HEK293 (cell line): ENCODE data around the gene LY6G5B.
A peak's percentile ranks its signal among the peaks of the same experiment; 100 is the strongest.

Experiments
- GFI1B ChIP-seq: fragments of 450-650 bp; formaldehyde crosslinking; IDR thresholded peaks from 2 replicates; pipeline ENCODE4 v1.5.1; 2016; ENCODE audit warnings: missing biosample characterization, missing genetic modification characterization
- HOXD13 ChIP-seq: sonication (generic); formaldehyde crosslinking; IDR thresholded peaks from 2 replicates; pipeline ENCODE4 v1.8.0; 2022; ENCODE audit warnings: missing genetic modification reagents, borderline replicate concordance
- IKZF3 ChIP-seq: fragments of 450-650 bp; IDR thresholded peaks from 2 replicates; pipeline ENCODE4 v1.5.0; 2018; ENCODE audit warnings: missing biosample characterization, mild to moderate bottlenecking, missing genetic modification characterization, moderate library complexity
- KLF10 ChIP-seq: fragments of 450-650 bp; IDR thresholded peaks from 2 replicates; pipeline ENCODE4 v1.5.1; 2018; ENCODE audit warnings: missing biosample characterization, mild to moderate bottlenecking, missing genetic modification characterization
- KLF7 ChIP-seq: fragments of 450-650 bp; formaldehyde crosslinking; IDR thresholded peaks from 2 replicates; pipeline ENCODE4 v1.5.1; 2016; ENCODE audit warnings: missing biosample characterization, missing genetic modification characterization, borderline replicate concordance
- KLF8 ChIP-seq: fragments of 450-650 bp; formaldehyde crosslinking; IDR thresholded peaks from 2 replicates; pipeline ENCODE4 v1.5.1; 2016; ENCODE audit warnings: missing biosample characterization, missing genetic modification characterization
- PATZ1 ChIP-seq: fragments of 450-650 bp; formaldehyde crosslinking; IDR thresholded peaks from 2 replicates; pipeline ENCODE4 v1.5.1; 2016; ENCODE audit warnings: missing biosample characterization, missing genetic modification characterization
- SALL2 ChIP-seq: fragments of 450-650 bp; formaldehyde crosslinking; IDR thresholded peaks from 2 replicates; pipeline ENCODE4 v1.5.0; 2017; ENCODE audit warnings: missing biosample characterization, mild to moderate bottlenecking, missing genetic modification characterization, borderline replicate concordance
- SP7 ChIP-seq: fragments of 450-650 bp; formaldehyde crosslinking; IDR thresholded peaks from 2 replicates; pipeline ENCODE4 v1.5.1; 2016; ENCODE audit warnings: missing biosample characterization, missing genetic modification characterization
- TCF7L2 ChIP-seq: IDR thresholded peaks from 2 replicates; pipeline ENCODE4 v1.6.1; 2011; ENCODE audit warnings: low read depth, mild to moderate bottlenecking, inconsistent platforms, low read length, moderate library complexity, borderline replicate concordance
- YY2 ChIP-seq: fragments of 450-650 bp; formaldehyde crosslinking; IDR thresholded peaks from 2 replicates; pipeline ENCODE4 v1.5.1; 2016; ENCODE audit warnings: missing biosample characterization, missing genetic modification characterization
- ZBTB11 ChIP-seq: fragments of 450-650 bp; formaldehyde crosslinking; conservative IDR thresholded peaks from 2 replicates; pipeline ENCODE4 v1.5.1; 2016; ENCODE audit warnings: low read depth, missing biosample characterization, missing genetic modification characterization
- ZBTB17 ChIP-seq: fragments of 450-650 bp; formaldehyde crosslinking; IDR thresholded peaks from 2 replicates; pipeline ENCODE4 v1.5.1; 2016; ENCODE audit warnings: missing biosample characterization, missing genetic modification characterization
- ZBTB6 ChIP-seq: fragments of 450-650 bp; formaldehyde crosslinking; IDR thresholded peaks from 2 replicates; pipeline ENCODE4 v1.5.1; 2017; ENCODE audit warnings: missing biosample characterization, missing genetic modification characterization
- ZEB2 ChIP-seq: fragments of 450-650 bp; formaldehyde crosslinking; IDR thresholded peaks from 2 replicates; pipeline ENCODE4 v1.5.1; 2016; ENCODE audit warnings: missing biosample characterization, missing genetic modification characterization
- ZNF146 ChIP-seq: fragments of 450-650 bp; formaldehyde crosslinking; IDR thresholded peaks from 2 replicates; pipeline ENCODE4 v1.5.1; 2016; ENCODE audit warnings: missing biosample characterization, missing genetic modification characterization
- ZNF214 ChIP-seq: fragments of 450-650 bp; formaldehyde crosslinking; IDR thresholded peaks from 2 replicates; pipeline ENCODE4 v1.5.1; 2017; ENCODE audit warnings: missing biosample characterization, mild to moderate bottlenecking, missing genetic modification characterization, borderline replicate concordance
- ZNF394 ChIP-seq: fragments of 450-650 bp; formaldehyde crosslinking; IDR thresholded peaks from 2 replicates; pipeline ENCODE4 v1.5.1; 2016; ENCODE audit warnings: missing biosample characterization, missing genetic modification characterization, mild to moderate bottlenecking, moderate library complexity, borderline replicate concordance
- ZNF398 ChIP-seq: fragments of 450-650 bp; formaldehyde crosslinking; IDR thresholded peaks from 2 replicates; pipeline ENCODE4 v1.5.1; 2017; ENCODE audit warnings: missing biosample characterization, missing genetic modification characterization
- ZNF501 ChIP-seq: fragments of 450-650 bp; formaldehyde crosslinking; IDR thresholded peaks from 2 replicates; pipeline ENCODE4 v1.5.1; 2016; ENCODE audit warnings: missing biosample characterization, missing genetic modification characterization
- ZNF529 ChIP-seq: fragments of 450-650 bp; formaldehyde crosslinking; IDR thresholded peaks from 2 replicates; pipeline ENCODE4 v1.5.1; 2017; ENCODE audit warnings: missing genetic modification characterization, missing biosample characterization; ENCODE audit not compliant: insufficient replicate concordance
- ZNF610 ChIP-seq: fragments of 450-650 bp; formaldehyde crosslinking; IDR thresholded peaks from 2 replicates; pipeline ENCODE4 v1.5.1; 2016; ENCODE audit warnings: missing biosample characterization, missing genetic modification characterization, borderline replicate concordance
- ZNF645 ChIP-seq: fragments of 450-650 bp; formaldehyde crosslinking; IDR thresholded peaks from 2 replicates; pipeline ENCODE4; 2016; ENCODE audit warnings: missing biosample characterization, missing genetic modification characterization
- ZNF677 ChIP-seq: fragments of 450-650 bp; IDR thresholded peaks from 2 replicates; pipeline ENCODE4 v1.5.0; 2018; ENCODE audit warnings: missing biosample characterization, mild to moderate bottlenecking, missing genetic modification characterization, moderate library complexity
- ZNF785 ChIP-seq: fragments of 450-650 bp; formaldehyde crosslinking; IDR thresholded peaks from 2 replicates; pipeline ENCODE4 v1.5.1; 2016; ENCODE audit warnings: missing biosample characterization, missing genetic modification characterization
- ZSCAN16 ChIP-seq: fragments of 450-650 bp; formaldehyde crosslinking; IDR thresholded peaks from 2 replicates; pipeline ENCODE4 v1.5.1; 2016; ENCODE audit warnings: missing biosample characterization, missing genetic modification characterization
- TF ChIP-seq, protein P1 (sequence below): fragments of 450-650 bp; formaldehyde crosslinking; IDR thresholded peaks from 2 replicates; pipeline ENCODE4 v1.5.1; 2016; ENCODE audit warnings: missing biosample characterization, missing genetic modification characterization

Gene LY6G5B

DNA sequence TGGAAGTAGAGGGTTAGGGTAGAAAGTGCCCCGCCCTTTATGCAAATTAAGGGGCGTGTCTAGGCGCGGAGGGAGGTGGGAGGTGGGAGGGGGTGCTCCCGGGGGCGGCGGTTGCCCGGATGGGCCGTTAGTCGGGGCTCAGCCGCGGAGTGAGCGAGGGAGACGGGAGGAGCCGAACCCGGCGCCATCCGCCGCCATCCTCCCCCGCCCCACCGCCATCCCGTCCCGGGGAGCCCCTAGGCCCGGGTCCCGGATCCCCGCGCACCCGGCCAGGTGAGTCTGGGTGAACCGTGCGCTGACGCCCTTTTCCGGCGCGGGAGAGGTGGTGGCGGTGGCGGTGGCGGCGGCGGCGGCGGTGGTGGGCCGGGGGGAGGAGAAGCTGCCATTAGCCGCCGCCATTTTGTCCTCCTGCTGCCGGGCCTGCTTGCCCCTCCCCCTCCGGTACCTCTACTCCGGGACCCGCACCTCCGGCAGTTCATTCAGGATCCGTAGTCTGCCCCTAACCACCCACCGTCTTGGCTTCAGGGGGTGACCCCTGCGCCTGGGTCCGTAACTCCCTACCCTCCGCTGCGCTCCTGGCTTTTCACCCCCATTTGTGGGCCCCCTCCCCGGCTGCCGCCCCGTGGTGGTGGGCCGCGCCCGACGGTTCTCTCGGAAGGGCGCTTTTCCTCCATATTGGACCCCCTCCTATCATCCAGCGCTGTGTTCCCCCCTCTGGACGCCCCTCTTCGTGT is 49.0 kb upstream of the LY6G5B start, which contains the start of gene PRRC2A (continued):
- TF ChIP-seq TCF7L2 (no peak), ZBTB6 (tag by site-specific recombination) (0 out of 2 replicates have a peak, but pooled peaks have one; percentile 11), ZNF645 (tag by site-specific recombination) (peak; percentile 73; the same call in 1 of the 2 replicates), KLF10 (tag by site-specific recombination) (peak; percentile 68; the same call in 1 of the 2 replicates), ZBTB17 (tag by site-specific recombination) (no peak), SALL2 (tag by site-specific recombination) (no peak), SP7 (tag by site-specific recombination) (peak; percentile 68; the same call in 1 of the 2 replicates), ZBTB11 (tag by site-specific recombination) (peak; percentile 72), KLF7 (peak; percentile 67; the same call in 1 of the 2 replicates), ZNF398 (tag by site-specific recombination) (peak; percentile 89), ZNF394 (tag by site-specific recombination) (peak; percentile 81; the same call in 1 of the 2 replicates), ZNF214 (tag by site-specific recombination) (no peak), ZNF529 (tag by site-specific recombination) (no peak), GFI1B (tag by site-specific recombination) (no peak), ZEB2 (tag by site-specific recombination) (peak; percentile 87), HOXD13 (CRISPR knock-in tag) (no peak), PATZ1 (tag by site-specific recombination) (peak; percentile 93), ZNF146 (tag by site-specific recombination) (peak; percentile 58), ZNF501 (tag by site-specific recombination) (peak; percentile 81), YY2 (tag by site-specific recombination) (peak; percentile 98), ZNF677 (no peak), IKZF3 (tag by site-specific recombination) (0 out of 2 replicates have a peak, but pooled peaks have one; percentile 12), ZSCAN16 (tag by site-specific recombination) (peak; percentile 63; the same call in 1 of the 2 replicates), ZNF610 (peak; percentile 75; the same call in 1 of the 2 replicates), ZNF785 (peak; percentile 60; the same call in 1 of the 2 replicates), KLF8 (peak; percentile 81; the same call in 1 of the 2 replicates)
- TF ChIP-seq, protein P1, sequence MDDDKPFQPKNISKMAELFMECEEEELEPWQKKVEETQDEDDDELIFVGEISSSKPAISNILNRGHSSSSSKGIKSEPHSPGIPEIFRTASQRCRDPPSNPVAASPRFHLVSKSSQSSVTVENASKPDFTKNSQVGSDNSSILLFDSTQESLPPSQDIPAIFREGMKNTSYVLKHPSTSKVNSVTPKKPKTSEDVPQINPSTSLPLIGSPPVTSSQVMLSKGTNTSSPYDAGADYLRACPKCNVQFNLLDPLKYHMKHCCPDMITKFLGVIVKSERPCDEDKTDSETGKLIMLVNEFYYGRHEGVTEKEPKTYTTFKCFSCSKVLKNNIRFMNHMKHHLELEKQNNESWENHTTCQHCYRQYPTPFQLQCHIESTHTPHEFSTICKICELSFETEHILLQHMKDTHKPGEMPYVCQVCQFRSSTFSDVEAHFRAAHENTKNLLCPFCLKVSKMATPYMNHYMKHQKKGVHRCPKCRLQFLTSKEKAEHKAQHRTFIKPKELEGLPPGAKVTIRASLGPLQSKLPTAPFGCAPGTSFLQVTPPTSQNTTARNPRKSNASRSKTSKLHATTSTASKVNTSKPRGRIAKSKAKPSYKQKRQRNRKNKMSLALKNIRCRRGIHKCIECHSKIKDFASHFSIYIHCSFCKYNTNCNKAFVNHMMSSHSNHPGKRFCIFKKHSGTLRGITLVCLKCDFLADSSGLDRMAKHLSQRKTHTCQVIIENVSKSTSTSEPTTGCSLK (tag by site-specific recombination) = no peak
